Thyroid gland (tissue), 4 donors: ENCODE data around the gene NT5C1A.

Experiments used
- CTCF ChIP-seq, 6 experiments: fragments of 200-600 bp in 3 of 6; fragments of 450-650 bp in 3 of 6; sonication (generic) in 3 of 6; IDR thresholded peaks; one replicate each; pipeline ENCODE4 v1.5.1; 2016 to 2019; ENCODE audit warnings: antibody characterized with exemption in 6 of 6, mild to moderate bottlenecking in 2 of 6, inconsistent platforms in 1 of 6, moderate library complexity in 1 of 6
- POLR2A ChIP-seq, 2 donors: fragments of 450-650 bp; IDR thresholded peaks; one replicate each; pipeline ENCODE4 v1.6.1; 2017; ENCODE audit warnings: antibody characterized with exemption in 2 of 2, mild to moderate bottlenecking in 2 of 2, moderate library complexity in 1 of 2

GRCh38 chr1:39679821-39680220 is 7.9 kb upstream of the NT5C1A start:
- TF ChIP-seq POLR2A (IDR thresholded peaks at IDR 0.05): no peak
- no peak for TF ChIP-seq CTCF (IDR thresholded peaks at IDR 0.05)
